ENCODE results near the gene SMC1B. TPM values are rescaled to one million over a fixed set of nuclear protein-coding genes. Genes with fewer than 3 reads are reported as not detected.

Gene SMC1B
- total and polyA plus RNA-seq, 4 donors = 0.01 to 0.04 TPM; not detected in 2

DNA sequence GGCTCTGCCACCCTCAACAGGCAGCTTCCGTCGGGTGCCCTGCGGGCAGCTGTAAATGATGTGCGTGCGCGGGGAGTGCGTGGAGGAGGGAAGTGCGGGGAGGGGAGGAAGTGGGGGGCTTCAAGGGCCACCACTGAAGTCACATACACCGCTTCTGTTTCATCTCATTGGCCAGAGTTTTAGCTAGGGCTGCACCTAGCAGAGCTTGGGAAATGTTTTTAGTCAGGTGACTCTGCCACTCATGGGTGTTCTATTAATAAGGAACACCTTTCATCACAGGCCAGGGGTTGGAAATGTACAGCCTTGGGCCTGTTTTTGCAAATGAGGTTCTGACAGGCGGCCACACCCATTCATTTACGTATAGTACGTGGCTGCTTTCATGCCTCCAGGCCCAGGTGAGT, 89.1 kb downstream of the SMC1B start:
- H3K4me1 ChIP-seq (ENCODE audit: control insufficient read depth in 5 of 5, insufficient read depth in 5 of 5, low read length in 5 of 5) = peaks cover 0 to 12% (median 5%) of the 10 kb centered on the region in 5 donors
- H3K36me3 ChIP-seq (ENCODE audit: control insufficient read depth in 4 of 4, insufficient read depth in 4 of 4, low read length in 4 of 4) = peaks cover 4 to 31% (median 27%) of the 10 kb centered on the region in 4 donors
- no peak overlapping the region for H3K27ac ChIP-seq (ENCODE audit: low read depth in 1 of 2, low read length in 1 of 2)
- no peak overlapping the region for H3K4me3 ChIP-seq
- no peak for ATAC-seq (ENCODE audit: insufficient read depth, low FRiP score)
- DNase-seq = no peak
- TF ChIP-seq, protein P1, sequence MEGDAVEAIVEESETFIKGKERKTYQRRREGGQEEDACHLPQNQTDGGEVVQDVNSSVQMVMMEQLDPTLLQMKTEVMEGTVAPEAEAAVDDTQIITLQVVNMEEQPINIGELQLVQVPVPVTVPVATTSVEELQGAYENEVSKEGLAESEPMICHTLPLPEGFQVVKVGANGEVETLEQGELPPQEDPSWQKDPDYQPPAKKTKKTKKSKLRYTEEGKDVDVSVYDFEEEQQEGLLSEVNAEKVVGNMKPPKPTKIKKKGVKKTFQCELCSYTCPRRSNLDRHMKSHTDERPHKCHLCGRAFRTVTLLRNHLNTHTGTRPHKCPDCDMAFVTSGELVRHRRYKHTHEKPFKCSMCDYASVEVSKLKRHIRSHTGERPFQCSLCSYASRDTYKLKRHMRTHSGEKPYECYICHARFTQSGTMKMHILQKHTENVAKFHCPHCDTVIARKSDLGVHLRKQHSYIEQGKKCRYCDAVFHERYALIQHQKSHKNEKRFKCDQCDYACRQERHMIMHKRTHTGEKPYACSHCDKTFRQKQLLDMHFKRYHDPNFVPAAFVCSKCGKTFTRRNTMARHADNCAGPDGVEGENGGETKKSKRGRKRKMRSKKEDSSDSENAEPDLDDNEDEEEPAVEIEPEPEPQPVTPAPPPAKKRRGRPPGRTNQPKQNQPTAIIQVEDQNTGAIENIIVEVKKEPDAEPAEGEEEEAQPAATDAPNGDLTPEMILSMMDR (IDR thresholded peaks at IDR 0.05; ENCODE audit: control extremely low read depth, extremely low read depth) = no peak
- H3K27me3 ChIP-seq (ENCODE audit: control insufficient read depth in 3 of 3, insufficient read depth in 3 of 3, low read length in 2 of 3) = no peaks in the 10 kb centered on the region
- no peak overlapping the region for H3K9ac ChIP-seq (ENCODE audit: insufficient read depth in 1 of 2, low read length in 2 of 2)
- WGBS, 2 donors = 90 to 94% methylated on average over 12 of the region's 12 CpGs
- H3K9me3 ChIP-seq (ENCODE audit: control insufficient read depth in 4 of 4, insufficient read depth in 3 of 4, low read length in 3 of 4) = no peaks in the 10 kb centered on the region

DNA sequence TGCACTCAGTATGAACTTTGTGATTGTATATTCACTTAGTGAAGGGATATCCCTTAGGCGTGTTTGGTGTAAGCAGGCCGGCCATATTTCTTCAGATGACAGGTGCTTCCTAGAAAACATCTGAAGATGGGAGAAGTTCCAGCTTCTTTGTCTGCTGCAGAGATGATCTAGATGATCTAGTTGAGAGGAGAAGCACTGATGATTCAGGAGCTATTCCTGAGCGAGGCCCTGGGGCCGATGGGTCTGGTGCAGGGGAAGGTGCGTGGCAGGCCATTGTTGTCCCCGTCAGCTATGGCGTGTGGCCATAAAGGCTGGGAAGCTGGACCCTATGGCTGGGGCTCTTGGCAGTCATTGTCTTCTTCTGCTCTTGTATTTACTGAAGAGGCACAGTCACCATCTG, 89.7 kb downstream of the SMC1B start:
- Histone ChIP-seq H3K36me3 (ENCODE audit: control insufficient read depth in 4 of 4, insufficient read depth in 4 of 4, low read length in 4 of 4) (peaks cover 4 to 28% (median 27%) of the 10 kb centered on the region in 4 donors), H3K27me3 (ENCODE audit: control insufficient read depth in 3 of 3, insufficient read depth in 3 of 3, low read length in 2 of 3) (no peaks in the 10 kb centered on the region), H3K4me1 (ENCODE audit: control insufficient read depth in 5 of 5, insufficient read depth in 5 of 5, low read length in 5 of 5) (peaks cover 1 to 18% (median 7%) of the 10 kb centered on the region in 5 donors), H3K9ac (ENCODE audit: insufficient read depth in 1 of 2, low read length in 2 of 2) (no peak overlapping the region), H3K4me3 (no peak overlapping the region), H3K9me3 (ENCODE audit: control insufficient read depth in 4 of 4, insufficient read depth in 3 of 4, low read length in 3 of 4) (no peaks in the 10 kb centered on the region), H3K27ac (ENCODE audit: low read depth in 1 of 2, low read length in 1 of 2) (no peak overlapping the region)
- WGBS, 2 donors = 78 to 88% methylated on average over 7 of the region's 7 CpGs
- ATAC-seq (ENCODE audit: insufficient read depth, low FRiP score) (no peak), DNase-seq (no peak)
- TF ChIP-seq, protein P1 (IDR thresholded peaks at IDR 0.05; ENCODE audit: control extremely low read depth, extremely low read depth) = no peak

DNA sequence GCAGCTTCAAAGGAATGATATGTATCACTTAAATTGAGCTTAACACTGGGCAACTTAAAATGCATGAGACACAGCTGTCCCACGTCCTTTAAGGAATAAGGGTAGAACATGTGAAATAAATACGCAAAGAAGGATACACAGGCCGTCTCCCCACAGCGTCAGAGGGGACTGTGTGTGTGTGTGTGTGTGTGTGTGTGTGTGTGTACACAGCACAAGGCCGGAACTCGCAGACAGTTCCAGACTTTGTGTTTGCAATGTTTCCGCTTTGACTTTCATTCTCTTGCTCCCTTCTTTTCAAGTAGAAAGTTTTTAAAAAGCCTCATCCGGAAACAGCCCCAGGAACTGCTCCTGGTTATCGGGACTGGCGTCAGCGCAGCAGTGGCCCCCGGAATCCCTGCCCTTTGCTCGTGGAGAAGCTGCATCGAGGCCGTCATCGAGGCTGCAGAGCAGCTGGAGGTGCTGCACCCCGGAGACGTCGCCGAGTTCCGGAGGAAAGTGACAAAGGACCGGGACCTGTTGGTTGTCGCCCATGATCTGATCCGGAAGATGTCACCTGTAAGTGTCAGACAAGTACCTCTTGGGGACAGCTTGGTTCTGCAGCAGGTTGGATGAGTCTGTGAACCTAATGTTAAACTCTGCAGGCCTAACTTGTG, 90.4 kb downstream of the SMC1B start:
- Histone ChIP-seq H3K4me3 (no peak overlapping the region), H3K9me3 (ENCODE audit: control insufficient read depth in 4 of 4, insufficient read depth in 3 of 4, low read length in 3 of 4) (no peaks in the 10 kb centered on the region), H3K27ac (ENCODE audit: low read depth in 1 of 2, low read length in 1 of 2) (no peak overlapping the region), H3K9ac (ENCODE audit: insufficient read depth in 1 of 2, low read length in 2 of 2) (no peak overlapping the region), H3K4me1 (ENCODE audit: control insufficient read depth in 5 of 5, insufficient read depth in 5 of 5, low read length in 5 of 5) (peaks cover 8 to 25% (median 9%) of the 10 kb centered on the region in 5 donors), H3K36me3 (ENCODE audit: control insufficient read depth in 4 of 4, insufficient read depth in 4 of 4, low read length in 4 of 4) (peaks cover 4 to 28% (median 24%) of the 10 kb centered on the region in 4 donors), H3K27me3 (ENCODE audit: control insufficient read depth in 3 of 3, insufficient read depth in 3 of 3, low read length in 2 of 3) (no peaks in the 10 kb centered on the region)
- TF ChIP-seq, protein P1 (IDR thresholded peaks at IDR 0.05; ENCODE audit: control extremely low read depth, extremely low read depth) = no peak
- 78 to 87% methylated on average over 24 of the region's 24 CpGs for WGBS, 2 donors
- peak in 2 of 3 donors; percentile 11 to 24 for DNase-seq
- ATAC-seq (ENCODE audit: insufficient read depth, low FRiP score) = no peak

Data from lung (tissue), 12 donors.